Kidney epithelial cell (primary cell): ENCODE data around the gene RANBP9. TPM values are rescaled to one million over a fixed set of nuclear protein-coding genes. Genes with fewer than 3 reads are reported as not detected.

Experiments
- DNase-seq: peaks from one replicate; pipeline ENCODE4 v3.0.0-alpha.2; 2010; ENCODE audit warnings: low read depth
- H3K27me3 ChIP-seq: 2 replicates; pipeline ENCODE4 v1.6.0; 2011; ENCODE audit warnings: low read length; ENCODE audit not compliant: control insufficient read depth, insufficient read depth
- H3K36me3 ChIP-seq: 2 replicates; pipeline ENCODE4 v1.5.1; 2011; ENCODE audit warnings: low read length; ENCODE audit not compliant: control insufficient read depth, insufficient read depth
- H3K4me3 ChIP-seq: 2 replicates; pipeline ENCODE4 v1.5.1; 2011; ENCODE audit warnings: low read depth, mild to moderate bottlenecking, control low read depth, low read length
- CTCF ChIP-seq: IDR thresholded peaks from 2 replicates; pipeline ENCODE4 v1.5.1; 2011; ENCODE audit warnings: mild to moderate bottlenecking, moderate library complexity, low read length, control low read depth, inconsistent platforms; ENCODE audit not compliant: insufficient read depth, poor library complexity, severe bottlenecking
- total RNA-seq: library from RNA; depleted of rRNA; stranded (reverse); fragments of >200 nt; gene quantifications from 2 replicates; pipeline ENCODE4 v1.2.3, GENCODE V29; 2015

RANBP9 gene
- total RNA-seq, 1 donor from 2014 or later: 25.7 TPM

DNA sequence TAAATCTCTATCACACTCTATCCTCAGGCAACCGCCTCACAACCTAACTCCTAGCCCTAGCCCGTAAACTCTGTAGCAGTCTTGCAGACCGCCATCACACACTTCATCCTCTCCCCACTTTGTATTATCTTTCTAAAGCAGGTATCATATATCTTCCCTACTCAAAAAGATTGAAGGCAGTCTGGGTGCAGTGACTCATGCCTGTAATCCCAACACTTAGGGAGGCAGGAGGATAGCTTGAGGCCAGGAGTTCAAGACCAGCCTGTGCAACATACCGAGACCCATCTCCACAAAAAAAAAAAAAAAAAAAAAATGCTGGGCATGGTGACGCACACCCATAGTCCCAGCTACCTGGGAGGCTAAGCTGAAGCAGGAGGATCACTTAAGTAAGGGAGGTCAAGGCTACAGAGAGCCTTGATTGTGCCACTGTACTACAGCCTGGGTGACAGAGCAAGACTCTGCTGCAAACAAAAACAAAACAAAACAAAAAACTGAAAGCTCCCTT is 22.9 kb downstream of the RANBP9 start:
- Histone ChIP-seq H3K27me3 (no peaks in the 10 kb centered on the region), H3K4me3 (no peak overlapping the region), H3K36me3 (no peaks in the 10 kb centered on the region)
- no peak for DNase-seq
- TF ChIP-seq CTCF: no peak

DNA sequence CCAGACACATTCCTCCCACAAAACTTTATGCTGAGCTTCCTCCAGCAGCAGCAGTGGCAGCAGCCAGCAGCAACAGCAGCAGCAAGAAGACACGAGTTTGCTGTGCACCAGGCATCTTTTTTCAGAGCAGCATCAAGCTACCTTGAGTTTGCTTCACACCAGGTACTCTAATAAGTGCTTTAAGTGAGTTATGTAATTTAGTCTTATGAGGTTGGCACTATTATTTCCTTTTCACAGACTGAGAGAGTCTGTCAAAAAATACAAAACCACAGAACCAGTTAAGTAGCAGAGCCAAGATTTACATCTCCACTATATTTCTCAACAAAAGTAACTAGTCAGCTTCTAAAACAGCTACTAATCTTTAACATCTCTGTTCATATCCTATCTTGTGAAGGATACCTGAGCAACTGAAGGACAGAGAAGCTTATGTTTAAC is 23.7 kb downstream of the RANBP9 start:
- no peak for DNase-seq
- no peaks in the 10 kb centered on the region for H3K27me3 ChIP-seq
- no peak for TF ChIP-seq CTCF
- no peaks in the 10 kb centered on the region for H3K36me3 ChIP-seq
- no peak overlapping the region for H3K4me3 ChIP-seq

DNA sequence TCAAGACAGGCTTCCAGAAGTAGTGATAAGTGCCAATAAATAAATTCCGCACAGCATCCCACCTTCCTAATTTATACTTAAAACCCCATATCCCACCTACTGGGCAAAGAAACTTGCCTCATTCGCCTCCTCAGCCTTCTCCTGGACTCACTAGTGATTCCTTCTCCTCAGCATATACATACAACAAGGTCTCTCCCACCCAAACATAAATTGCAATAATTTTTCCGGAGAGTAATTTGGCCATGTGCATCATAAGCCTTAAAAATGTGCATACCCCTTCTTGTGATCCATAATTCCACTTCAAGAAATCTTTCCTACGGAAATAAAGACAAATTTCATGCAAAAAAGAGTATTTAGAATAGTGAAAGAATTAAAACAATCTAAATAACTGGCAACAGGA is 26.8 kb downstream of the RANBP9 start:
- no peak for DNase-seq
- no peaks in the 10 kb centered on the region for H3K36me3 ChIP-seq
- H3K27me3 ChIP-seq: no peaks in the 10 kb centered on the region

GRCh38 chr6:13683038-13683437 is 28.6 kb downstream of the RANBP9 start:
- DNase-seq: no peak
- Histone ChIP-seq H3K27me3 (no peaks in the 10 kb centered on the region), H3K4me3 (no peak overlapping the region), H3K36me3 (no peaks in the 10 kb centered on the region)
- no peak for TF ChIP-seq CTCF

More for the DNA sequence above, 26.8 kb downstream of the RANBP9 start:
- no peak overlapping the region for H3K4me3 ChIP-seq
- no peak for TF ChIP-seq CTCF

- DNase-seq: no peak
- Histone ChIP-seq H3K4me3 (no peak overlapping the region), H3K36me3 (no peaks in the 10 kb centered on the region), H3K27me3 (no peaks in the 10 kb centered on the region)
- TF ChIP-seq CTCF: no peak
Measured at GRCh38 chr6:13682346-13682745, 29.3 kb downstream of the RANBP9 start.

GRCh38 chr6:13681305-13682061 is 30.2 kb downstream of the RANBP9 start:
- Histone ChIP-seq H3K27me3 (no peaks in the 10 kb centered on the region), H3K4me3 (no peak overlapping the region), H3K36me3 (no peaks in the 10 kb centered on the region)
- no peak for TF ChIP-seq CTCF
- DNase-seq: no peak
